SIG-M5 (cell line): ENCODE measurements around the gene APBA2.

ENCODE experiments used
- DNase-seq: peaks from one replicate; lab custom pipeline; 2025; lab: John Stamatoyannopoulos, UW

The APBA2 gene

DNA sequence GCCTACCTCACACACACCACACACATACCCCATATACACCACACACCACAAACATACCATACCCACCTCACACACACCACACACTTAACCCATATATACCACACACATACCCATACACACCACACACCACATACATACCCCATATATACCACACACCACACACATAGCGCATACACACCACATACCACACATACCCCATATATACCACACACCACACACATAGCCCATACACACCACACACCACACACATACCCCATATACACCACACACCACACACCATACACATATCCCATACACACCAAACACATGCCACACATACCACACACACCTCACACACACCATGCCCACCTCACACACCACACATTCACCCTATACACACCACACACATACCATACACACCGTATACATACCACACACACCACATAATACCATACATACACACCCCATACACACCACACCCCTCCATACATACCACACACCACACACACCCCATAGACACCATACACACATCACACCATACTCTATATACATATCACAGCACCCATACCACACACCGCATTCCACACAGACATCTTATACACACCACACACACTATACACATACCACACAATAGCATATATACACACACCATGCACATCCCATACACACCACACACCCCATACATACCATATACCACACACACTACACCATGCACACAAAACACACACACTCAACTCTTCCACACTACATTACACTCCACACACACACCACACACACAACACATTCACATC is 29.5 kb downstream of the APBA2 start:
- no peak for DNase-seq

DNA sequence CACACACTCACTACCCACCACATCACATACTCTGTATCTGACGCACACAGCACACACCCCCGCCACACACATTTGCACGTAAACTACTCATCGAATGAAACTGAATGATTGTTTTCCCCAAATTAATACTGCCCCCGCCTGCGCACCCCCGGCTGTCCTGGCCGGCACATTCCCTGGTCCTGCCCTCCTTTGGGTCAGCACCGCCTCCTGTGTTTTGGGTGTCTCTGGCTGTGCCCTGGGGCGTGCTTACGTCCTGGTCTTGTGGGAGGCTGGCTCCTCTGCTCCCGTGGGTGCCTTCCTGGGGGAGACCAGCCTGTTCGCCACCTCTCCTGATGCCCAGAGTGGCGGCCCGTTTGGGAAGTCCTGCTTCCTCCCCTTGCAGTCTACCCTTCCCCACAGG is 30.2 kb downstream of the APBA2 start:
- no peak for DNase-seq

DNA sequence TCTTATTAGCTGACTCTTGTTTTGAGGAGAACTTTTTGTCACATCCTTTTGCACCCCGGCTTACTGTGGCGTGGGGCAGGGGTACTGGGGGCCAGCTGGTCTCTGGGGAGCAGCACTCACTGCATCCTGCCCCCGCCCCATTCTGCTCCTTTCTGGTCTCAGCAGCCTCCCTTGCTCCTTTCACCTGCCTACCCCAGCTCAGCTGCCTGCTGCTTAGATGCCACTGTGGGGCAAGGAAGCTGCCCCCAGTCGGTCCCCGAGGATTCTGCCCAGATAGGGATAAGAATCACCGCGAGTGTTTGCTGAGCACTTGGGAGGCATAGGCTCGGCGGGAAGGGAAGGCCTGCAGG is 32.0 kb downstream of the APBA2 start:
- no peak for DNase-seq

DNA sequence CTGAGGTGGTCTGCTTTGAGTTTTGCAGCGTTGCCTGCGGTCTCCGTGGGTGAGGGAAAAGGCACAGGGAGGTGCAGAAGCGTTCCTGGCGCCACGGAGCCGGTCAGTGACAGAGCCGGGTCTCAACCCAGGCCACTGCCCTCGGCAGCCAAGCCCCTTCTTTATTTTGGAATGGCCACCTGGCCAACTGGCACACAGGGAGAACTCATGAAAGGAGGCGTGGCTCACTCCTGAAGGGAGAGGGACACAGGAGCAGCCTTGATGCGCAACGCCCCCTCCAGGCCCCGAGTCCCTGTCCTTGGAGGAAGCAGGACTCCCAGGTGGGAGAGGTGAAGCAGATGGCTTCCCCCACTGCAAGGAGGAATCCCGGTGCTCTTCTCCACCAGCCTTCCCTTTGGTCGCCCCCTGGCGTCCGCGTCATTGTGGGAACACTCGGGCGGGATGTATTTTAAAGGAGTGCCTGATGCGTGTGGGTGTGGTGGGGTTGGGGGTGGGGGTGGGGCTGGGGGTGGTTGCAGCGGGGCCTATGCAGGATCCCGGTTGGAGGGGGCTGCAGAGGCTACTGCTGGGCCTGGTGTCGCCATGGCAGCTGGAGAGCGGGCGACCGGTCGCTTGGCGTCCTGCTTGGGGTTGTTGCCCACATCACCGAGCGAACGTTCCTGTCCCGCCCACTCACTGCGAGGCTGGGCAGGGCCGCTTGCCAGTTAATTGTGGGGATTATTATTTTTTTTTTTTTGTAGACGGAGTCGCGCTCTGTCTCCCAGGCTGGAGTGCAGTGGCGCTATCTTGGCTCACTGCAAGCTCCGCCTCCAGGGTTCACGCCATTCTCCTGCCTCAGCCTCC is 32.6 kb downstream of the APBA2 start:
- DNase-seq = no peak

DNA sequence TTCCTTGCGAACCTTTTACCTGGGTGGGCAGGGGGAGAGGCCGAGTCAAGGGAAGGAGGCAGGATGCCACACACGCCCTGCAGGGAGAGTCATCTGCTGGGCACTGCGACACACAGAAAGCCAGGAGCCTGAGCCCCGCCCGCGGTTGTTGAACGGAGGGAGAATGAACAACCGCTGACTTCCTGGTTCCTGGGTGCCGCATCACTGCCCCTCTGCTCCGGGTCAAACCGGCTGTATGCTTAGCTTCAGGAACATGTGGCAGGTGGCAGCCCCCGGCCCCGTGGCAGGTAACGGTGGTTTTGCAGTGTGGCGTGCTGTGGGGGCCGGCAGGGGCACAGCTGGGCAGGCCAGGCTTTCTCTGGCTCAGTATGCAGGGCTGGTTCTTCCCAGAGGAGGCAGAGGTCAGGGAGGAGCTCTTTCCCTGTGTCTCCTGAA is 33.4 kb downstream of the APBA2 start:
- DNase-seq = no peak

DNA sequence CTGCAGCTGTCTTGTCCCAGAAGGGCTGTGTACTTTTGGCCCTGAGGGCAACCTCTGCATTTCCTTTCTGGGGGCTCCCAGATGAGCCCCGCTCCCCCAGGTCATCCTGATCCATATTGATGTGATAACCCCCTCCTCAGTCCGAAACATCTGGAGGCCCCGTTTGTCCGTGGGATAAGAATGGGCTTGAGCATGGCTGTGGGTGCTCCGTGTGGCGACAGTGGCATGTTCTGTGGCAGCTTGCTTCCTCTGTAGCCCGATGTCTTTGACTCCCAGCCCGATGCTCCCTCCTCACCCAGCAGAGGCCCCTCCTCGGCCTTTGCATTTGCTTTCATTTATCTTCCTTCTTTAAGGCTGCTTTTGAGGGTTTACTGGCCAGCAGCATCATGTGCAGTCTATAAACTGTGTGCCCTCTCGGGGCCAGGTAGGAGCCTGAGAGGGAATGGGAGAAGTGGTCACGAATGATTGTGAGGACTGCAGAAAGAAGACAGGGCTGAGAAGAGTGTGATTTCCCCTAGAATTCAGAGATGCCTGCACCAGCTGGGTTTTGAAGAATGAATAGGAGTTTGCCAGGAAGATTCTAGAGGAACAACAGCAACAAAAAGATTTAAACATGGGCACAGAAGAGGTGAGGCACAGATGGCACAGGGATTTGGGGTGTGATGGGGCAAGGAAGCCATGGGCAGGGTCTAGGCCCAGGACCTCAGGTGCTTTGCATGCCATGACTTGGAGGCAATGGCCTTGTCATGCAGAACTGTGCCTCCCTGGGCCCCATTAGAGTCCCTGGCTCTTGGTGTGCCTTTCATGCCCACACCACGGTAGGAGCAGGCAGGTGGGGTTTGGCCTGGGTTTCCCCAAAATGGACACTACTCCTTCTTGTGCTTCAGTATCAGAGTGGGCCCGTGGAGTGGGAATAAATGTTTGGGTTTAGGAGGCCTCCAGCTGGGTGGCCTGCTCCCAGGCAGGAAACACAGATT is 34.2 kb downstream of the APBA2 start:
- no peak for DNase-seq

DNA sequence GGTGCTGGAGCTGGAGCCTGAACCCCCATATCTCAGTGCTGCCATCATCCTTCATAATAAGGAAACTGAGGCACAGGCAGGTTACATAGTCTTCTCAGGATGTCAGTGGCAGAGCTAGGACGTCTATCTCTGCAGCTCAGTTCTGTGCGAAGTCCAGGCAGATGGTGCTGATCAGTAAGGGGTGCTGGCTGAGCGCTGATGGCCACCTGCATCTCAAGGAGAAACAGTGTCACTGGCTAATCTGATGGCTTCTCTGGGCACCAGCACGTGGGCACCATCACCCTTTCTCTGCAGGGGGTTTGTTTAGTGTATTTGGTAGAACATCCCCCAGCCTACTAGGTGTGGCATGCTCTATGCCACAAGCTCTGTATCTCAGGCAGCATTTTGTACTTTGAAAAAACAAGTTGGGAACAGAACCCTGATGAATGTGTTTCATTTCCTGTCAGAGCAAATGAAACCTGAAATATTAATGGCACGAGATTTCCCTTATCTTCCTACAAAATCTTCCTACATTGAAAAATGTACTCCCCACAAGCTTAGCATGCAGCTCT is 35.1 kb downstream of the APBA2 start:
- no peak for DNase-seq

DNA sequence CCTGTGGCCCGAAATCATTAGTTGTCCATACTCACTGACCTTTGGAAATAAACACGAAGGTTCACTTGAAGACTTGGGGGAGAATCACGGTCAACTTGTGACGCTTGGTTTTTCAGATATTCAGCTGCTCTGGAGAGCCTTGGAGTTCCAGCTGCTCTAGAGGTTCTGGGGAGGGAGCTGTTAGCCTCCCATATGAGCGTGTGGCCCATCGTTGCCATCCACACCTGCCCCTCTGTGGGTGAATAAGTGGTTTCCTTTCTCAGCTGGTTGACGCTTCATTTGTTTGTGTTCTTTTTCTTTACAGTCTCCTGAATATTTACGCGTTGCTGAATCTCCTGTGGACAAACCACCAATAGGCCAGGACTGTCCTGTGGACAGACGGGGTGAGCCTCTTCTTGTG is 35.6 kb downstream of the APBA2 start:
- no peak for DNase-seq

DNA sequence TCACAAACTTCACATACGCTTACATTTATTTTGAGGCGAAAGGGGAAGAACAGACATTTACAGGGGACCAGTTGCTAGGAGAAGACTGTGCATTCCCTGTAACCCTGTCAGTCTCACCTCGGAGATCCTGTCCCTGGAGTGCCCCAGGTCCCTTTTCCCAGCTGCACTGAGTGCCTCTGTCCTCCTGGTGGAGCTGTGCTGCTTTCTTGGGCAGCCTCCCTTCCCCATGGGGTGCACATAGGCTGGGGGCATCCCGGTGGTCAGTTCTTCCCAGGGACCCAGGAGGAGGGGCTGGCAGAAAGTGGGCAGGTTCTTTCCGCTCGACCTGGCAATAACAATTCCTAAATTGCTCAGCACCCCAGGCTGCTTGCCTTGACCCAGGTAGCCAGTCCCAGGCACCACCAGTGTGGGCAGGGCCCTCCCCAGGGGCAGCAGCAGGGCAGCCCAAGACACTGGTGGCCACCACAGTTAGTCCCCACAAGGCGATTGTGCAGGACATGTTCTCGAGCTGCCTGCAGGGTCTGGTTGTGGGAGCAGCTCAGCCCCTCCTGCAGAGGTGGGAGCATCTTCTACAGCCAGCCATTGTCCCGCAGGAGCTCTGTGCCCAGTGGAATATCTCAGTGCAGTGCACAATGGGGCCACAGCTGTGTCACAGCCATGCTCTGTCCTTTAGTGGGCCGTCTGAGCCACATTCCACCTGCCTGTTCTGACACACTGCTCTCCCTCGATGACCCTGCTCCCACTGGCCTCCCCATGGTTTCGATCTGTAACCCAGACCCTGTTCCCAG is 36.3 kb downstream of the APBA2 start:
- no peak for DNase-seq

DNA sequence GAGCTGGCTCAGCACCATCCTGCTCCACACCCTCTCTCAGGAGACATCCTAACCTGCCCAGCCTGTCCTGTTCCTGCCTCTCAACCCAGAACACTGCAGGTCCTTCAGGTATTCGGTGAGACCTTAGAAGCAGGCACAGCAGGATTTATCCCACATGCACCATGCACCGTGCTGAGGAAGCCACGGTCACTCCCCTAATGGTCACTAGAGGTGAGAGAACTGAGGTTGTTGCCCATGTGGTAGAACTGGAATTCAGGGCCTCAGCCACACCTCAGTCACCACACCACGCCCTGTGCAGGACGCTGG is 36.9 kb downstream of the APBA2 start:
- DNase-seq = no peak

DNA sequence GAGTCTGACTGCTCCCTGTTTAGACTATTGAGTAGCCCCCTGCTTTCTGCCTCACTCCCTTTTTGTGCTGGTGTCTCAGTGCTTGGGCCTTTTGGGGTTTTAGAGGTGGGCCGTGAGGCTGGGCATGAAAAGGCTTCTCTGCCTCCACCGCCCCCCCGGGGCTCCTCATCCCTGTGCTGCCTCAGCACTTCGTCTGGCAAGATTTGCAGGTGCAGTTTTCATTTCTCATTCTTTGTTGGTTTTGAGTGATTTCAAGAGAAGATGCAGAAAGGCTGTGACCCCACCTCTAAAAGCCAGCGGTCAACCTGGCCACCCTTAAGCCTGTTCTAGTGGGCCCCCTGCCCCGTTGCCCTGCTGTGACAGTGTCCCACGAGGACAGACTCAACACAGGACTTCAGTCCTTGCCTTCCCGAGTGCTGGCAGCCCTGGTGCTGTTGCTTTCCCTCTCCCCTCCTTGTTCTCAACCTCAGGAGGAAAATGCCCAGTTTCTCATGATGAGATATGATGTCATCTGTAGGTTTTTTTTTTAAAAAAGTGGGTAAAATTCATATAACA is 38.0 kb downstream of the APBA2 start:
- DNase-seq = no peak

DNA sequence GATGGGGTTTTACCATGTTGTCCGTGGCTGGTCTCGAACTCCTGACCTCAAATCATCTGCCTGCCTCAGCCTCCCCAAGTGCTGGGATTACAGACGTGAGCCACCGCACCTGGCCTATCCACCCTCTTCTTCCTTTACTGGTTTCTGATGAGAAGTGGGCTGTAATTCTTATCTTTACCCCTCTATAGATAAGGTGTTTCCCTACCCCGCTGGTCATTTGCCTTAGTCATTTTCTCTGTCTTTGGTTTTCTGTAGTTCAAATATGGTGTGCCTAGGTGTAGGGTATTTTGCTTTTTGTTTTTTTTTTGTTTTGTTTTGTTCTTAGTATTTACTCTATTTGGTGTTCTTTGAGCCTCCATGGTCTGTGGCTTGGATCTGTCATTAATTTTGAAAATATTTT is 41.3 kb downstream of the APBA2 start:
- DNase-seq = no peak

DNA sequence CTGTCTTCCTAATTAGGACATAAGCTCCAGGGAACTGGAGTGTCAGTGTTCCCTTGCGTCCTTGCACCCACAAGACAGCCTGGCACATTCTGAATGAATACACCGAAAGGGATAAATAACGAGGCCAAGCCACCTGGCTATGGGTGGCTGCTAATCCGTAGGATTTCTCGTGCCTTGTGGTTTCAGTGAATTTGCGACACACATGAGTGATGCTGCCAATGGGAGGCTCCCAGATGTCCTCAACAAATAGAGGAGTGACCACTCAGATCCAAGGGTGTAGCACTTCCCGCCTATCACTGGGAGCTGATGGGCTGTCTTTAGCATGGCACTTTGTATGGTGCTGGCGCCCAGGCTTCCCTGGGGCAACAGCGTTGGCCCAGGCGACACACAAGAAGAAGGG is 43.4 kb downstream of the APBA2 start:
- no peak for DNase-seq

DNA sequence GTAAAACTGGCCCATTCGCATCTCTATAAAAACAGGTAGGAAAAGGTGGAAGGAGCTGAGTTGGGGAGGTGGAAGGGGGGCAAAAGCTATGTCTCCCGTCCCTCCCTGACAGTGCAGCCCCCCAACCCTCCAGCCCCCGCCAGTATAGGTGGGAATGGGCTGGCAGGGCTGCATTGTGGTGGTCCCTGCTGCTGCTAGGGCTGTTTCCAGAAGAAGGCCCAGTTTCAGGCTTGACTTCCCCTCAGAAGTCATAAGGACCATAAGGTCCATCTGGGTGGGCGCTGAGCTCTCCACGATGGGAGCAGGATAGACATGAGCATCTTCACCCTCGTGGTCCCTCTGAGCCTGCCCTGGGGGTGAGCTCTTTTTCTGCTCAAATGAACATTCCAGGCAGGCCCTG is 44.2 kb downstream of the APBA2 start:
- DNase-seq = no peak

DNA sequence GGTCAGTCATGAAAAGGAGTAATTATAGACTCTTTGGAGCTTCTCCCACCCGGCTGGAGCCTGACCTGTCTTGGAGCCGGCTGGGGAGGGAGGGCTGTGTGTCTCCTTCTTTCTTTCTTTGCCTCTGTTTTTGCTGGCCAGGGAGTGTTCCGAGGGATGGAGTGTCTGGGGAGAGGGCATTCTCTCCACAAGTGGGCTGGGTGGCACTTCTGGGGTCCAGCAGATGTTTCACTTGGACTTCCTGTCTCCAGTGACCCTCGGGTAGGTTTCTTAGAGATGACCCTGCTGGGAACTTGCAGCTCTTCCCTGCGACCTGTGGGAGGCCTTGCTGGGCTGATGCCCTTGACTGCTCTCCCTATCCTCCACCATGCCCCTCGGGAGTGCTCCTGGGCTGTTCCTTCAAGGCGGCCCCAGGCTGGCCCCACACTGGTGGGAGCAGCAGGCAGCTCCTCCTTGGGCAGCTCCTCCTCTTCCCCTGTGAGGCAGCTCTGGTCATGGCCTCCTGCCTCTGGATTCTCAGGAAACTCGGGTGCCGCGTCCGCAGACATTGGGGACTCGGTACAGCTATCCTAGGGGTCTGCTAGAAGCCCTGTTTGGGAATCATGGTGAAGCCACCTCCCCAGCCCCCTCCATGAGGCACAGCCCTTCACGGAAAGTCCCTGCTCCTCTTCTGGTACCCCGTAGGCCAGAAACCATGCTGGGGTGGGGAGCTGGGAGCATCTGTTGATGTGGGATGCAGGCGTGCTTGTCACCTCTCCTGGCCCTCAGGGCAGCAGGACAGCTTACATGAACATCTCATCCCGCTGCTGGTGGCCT is 44.9 kb downstream of the APBA2 start:
- no peak for DNase-seq

DNA sequence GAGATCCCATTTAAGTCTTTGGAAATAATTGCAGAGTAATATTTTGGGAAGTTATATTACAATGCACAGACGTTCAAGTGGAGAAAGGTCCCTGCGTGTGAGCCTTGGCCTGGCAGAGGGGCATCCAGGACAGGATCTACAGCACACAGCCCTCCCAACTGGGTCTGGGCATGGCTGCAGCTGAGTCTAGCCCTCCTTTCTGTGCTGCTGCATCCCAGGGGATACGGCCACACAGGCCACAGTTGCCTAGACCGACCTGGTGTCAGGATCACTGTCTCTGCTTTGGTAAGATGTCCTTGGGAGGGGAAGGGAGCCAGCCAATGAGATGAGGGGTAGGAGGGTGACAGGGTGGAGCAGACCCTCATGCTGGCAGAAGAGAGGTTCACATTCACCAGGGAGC is 46.1 kb downstream of the APBA2 start:
- no peak for DNase-seq

DNA sequence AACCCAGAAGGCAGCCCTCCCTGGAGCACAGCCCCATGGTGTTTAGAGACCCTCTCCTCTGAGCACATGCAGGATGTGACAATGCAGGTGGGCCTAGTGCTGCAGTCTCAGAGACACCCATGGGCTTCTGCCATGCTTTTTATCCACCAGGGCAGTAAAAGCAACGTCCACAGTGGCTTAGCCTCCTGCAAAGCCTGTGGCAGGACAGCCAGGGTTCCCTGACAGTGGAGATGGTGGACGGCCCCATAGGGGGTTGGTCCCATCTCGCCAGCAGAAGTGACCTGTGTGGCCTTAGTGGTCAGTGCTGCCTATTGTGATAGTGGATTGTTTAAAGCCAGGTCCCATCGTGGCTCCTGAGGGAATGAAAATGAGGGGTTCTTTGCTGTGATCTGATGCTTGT is 46.6 kb downstream of the APBA2 start:
- no peak for DNase-seq

DNA sequence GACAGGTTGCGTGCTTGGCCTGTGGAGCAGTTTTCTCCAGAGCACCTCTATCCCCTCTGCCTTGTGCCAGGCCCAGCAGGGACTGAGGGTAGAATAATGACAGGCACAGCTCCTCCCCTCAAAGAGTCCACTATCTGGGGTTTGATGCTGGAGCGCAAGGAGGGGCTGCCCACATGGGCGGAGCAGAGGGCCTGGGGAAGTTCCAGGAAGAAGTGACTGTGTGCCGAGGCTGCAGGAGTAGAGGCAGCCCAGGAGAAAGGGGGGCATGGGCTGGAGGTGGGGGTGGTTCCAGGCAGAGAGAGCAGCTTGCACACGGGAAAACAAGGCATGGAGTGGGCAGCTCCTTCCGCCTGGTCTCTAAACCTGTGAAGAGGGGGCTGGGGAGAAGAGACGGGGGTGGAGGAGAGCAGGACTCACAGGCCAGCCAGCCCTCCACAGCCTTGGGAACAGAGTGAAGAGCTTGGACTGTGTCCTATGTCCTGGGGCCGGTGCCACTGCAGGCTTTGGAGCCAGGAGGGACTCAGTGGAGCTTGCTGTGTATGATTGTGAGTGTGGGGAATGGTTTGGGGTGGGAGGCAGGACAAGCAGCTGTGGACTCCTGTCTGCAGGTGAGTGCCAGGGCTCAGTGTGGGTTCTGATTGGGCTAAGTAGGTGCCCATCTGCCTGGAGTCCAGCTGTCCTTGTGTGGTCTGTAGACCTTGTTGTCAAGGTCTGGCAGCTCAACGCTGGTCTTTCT is 48.1 kb downstream of the APBA2 start:
- DNase-seq = no peak

DNA sequence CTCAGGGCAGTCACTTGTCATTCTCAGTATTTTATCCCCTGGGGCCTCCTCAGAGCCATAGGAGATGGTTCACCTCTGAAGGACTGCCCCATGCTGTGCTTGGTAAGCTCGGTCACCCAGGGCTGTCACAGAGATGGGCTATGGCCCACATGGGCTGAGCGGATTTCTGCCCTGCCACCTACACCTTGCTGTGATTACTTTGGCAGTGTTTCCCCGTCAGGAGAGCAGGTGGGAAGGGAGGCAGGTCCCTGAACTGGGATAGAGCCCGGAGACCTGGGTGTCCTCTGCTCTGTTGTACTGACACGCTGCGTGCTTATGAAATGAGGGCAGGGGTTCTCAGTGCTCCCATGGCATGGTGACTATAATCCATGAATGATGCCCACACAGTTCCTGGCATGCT is 48.9 kb downstream of the APBA2 start:
- no peak for DNase-seq

DNA sequence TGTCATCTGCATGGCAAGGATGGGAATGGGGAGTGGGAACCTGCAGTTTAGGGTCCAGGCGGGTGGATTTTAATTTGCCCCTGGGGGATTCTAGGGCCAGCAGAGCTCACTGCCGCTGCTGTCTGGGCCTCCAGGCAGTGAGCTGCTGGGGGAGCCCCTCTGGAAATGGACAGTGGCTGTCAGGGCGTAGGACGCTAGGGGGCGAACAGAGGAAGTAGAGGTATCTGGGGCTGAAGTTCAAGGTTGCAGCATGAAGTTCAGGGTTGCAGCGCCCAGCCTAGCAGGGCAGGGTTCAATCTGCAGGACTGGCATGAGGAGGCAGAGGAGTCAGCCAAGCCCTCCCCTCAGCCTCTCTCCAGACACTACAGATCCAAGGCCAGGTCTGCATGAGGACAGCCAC is 49.5 kb downstream of the APBA2 start:
- DNase-seq = no peak
